ENCODE results near the gene TAOK2.
"Not testable (repeated sequence)": the region's sequence is repeated elsewhere in the genome, so short reads cannot be mapped to it uniquely, and the experiment has no call there.

TAOK2 gene

DNA sequence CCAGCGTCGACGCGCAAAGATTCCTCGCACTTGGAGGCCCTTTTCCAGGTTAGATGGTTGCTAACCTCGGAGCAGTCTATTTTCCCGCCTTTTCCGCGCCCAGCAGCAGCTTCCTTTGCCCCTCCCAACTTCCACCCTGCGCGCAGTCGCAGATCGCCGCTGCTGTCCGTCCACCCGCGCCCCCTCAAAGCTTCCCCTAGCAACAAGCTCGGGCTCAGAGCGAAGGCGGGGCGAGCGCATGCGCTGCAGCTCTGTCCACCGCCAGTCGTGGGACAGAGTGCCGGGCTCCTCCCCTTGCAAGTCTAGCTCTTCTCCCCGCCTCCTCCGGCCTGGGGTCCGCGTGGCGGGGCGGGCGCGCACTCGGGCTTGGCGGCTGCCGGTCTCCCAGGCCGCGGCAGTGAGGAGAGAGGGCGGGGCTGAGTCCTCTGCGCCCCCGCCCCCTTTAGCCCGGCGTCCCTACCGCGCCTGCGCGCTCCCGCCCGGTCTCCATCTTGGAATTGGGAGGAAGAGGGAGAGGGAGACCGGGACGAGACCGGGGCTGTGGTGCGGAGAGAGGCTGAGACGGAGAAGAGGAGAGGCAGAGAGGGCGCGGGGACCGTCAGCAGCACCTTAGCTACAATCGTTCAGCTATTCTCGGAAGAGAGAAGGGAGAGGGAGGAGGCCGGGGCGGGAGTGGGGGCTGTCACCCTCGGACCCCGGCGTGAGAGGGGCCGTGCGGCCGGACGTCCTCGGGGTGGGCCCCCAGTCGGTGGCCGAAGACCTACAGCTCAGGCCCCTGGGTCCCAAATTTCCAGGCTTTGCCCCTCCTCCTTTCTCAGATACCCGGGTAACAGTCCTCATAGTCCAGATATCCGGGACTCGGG lies at the start of gene TAOK2:
TSS of gene TAOK2 (plus strand) at position 485 of the 863 bp plus-strand sequence. CDS start 3,905 bp downstream, outside the sequence.
- peak; percentile 100 for DNase-seq (ENCODE audit: low spot score)

DNA sequence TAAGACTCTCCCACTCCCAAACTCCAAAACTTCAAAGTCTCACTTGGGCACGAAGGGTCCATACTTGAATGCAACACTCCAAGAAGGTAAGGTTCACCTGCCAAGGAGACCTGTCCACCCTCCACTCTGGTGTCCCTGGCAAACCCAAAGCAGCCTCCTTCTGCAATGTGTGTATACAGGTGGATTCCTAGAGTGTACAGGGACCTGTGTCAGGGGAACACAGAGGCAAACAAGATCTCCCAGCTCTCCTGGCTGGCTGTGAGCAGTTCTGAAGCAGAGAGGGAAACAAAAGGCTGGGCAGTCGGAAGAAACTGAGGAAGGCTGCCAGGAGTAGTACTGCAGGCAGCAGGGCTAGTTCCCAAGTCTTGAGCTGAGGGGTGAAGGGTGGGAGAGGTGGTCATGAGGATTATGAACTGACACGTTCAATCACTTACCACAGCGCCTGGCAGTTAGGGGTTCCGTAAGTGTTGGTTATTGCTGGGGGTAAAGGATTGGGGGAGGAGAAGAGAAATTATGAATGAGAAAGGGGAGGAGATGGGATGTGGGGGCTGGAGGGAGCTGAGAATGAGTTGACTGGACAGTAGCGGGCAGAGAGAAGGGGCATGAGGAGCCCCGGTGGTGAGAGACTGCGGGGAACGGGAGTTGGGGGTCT lies 48.4 kb upstream of the TAOK2 start:
- DNase-seq (ENCODE audit: low spot score) = no peak

DNA sequence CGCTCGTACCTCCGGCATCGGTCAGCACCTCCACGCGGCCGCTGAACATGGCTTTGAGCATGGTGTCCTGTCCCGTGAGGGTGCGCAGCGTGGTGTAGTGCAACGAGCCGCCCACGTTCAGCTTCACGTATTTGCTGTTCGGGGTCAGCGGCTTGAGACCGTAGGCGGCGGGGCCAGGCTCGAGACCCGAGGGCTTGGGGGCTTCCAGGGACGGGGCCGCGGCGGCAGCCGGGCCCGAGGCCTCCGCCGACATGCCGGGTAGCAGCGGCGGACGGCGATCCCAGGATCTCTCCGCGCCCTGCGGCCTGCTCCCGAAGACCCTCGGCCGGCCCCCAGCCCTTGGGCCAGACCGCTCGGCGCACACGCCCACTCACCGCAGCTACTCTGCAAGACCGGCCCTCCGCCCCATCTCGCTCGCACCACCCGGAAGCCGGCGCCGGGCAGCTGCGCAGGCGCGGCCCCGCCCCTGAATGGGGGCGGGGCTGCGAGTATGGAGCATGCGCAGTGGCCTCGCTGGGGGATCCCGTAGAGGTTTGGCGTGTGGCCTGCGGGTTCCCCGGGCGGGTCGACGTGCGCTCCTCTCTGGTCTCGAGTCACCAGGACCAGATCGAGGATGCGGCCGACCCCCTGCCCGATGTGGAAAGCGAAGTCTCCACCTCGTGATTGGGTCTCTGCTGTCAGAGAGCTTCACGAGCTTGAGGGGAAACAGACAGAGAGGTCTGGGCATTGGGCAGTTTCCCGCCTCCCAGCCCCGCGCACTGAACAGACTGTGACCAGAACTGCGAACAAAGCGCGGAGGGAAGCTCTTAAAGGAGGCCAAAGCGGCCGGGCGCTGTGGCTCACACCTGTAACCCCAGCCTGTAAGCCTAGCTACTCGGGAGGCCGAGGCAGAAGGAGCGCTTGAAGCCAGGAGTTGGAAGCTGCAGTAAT lies 47.6 kb upstream of the TAOK2 start, which contains the start of gene KCTD13:
TSS of gene KCTD13 (minus strand) at position 446 of the 930 bp plus-strand sequence. CDS start at position 253, 193 bp downstream.
- peak; percentile 98 for DNase-seq (ENCODE audit: low spot score)

DNA sequence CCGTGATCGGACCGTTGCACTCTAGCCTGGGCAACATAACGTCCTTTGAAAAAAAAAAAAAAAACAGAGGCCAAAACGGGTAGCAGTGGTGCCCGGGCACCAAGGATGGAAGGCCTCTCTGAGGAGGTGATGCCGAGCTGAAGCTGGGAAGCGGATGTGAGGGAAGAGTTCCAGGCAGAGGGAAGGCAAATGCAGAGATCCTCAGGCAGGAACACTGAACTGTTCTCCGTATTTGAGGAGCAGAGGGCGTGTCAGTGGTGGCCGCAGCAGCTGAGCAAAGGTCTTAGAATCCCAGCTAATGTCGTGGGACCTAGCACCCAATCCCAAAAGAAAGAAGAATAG lies 47.0 kb upstream of the TAOK2 start:
- DNase-seq (ENCODE audit: low spot score) = no peak

DNA sequence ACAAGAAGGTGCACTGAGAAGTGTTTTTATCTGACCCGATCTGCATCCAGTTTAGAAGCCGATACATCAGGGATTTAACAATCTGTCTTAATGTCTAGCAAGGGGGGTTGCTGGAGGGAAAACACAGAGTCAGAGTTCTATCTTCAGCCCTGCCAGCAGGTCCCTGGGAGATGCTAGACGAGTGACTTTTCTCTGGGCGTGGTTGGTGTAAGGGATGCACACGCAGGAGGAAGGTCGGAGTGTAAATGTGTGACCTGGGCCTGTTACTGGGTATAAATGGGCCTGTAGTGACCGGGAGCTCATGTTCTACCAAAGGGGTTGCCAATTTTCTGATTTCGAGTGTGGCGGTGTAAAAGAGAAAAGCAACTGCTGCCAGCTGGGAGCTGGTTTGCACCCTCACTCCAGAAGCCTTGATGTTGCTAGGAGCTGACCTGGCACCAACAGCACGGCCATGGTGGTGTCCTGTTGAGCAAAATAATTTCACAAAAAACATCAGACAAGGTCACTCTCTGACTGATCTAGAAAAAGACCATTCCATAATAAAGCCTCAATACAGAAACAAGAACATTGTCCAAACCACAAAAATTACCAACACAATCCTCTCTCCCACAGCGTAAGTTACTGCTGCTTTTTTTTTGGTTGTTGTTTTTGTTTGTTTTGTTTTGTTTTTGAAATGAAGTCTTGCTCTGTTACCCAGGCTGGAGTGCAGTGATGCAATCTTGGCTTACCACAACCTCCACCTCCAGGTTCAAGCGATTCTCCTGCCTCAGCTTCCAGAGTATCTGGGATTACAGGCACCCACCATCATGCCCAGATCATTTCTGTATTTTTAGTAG lies 46.4 kb upstream of the TAOK2 start:
- no peak for DNase-seq (ENCODE audit: low spot score)

DNA sequence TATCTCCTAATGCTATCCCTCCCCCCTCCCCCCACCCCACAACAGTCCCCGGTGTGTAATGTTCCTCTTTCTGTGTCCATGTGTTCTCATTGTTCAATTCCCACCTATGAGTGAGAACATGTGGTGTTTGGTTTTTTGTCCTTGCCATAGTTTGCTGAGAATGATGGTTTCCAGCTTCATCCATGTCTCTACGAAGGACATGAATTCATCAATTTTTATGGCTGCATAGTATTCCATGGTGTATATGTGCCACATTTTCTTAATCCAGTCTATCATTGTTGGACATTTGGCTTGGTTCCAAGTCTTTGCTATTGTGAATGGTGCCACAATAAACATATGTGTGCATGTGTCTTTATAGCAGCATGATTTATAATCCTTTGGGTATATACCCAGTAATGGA lies 41.9 kb upstream of the TAOK2 start:
- DNase-seq (ENCODE audit: low spot score) = not testable (repeated sequence)

DNA sequence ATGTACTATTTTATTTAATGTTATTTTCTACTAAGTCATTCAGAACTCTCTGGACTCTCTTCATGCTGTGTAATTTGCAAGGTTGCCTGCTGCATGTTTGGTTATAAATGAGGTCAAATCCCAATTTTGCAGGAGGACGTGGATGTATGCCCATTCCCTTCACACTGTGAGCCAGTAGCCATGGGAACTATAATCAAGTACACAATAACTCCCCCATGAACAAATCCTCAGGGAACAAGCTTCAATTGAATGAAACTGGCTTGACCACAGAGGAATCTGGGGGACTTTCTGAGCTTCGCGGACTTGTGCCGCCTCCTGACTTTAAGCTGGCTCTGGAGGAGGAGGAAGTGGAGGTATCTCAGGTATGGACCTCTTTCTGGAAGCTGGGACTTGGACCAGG lies 33.0 kb upstream of the TAOK2 start:
- DNase-seq (ENCODE audit: low spot score) = no peak

DNA sequence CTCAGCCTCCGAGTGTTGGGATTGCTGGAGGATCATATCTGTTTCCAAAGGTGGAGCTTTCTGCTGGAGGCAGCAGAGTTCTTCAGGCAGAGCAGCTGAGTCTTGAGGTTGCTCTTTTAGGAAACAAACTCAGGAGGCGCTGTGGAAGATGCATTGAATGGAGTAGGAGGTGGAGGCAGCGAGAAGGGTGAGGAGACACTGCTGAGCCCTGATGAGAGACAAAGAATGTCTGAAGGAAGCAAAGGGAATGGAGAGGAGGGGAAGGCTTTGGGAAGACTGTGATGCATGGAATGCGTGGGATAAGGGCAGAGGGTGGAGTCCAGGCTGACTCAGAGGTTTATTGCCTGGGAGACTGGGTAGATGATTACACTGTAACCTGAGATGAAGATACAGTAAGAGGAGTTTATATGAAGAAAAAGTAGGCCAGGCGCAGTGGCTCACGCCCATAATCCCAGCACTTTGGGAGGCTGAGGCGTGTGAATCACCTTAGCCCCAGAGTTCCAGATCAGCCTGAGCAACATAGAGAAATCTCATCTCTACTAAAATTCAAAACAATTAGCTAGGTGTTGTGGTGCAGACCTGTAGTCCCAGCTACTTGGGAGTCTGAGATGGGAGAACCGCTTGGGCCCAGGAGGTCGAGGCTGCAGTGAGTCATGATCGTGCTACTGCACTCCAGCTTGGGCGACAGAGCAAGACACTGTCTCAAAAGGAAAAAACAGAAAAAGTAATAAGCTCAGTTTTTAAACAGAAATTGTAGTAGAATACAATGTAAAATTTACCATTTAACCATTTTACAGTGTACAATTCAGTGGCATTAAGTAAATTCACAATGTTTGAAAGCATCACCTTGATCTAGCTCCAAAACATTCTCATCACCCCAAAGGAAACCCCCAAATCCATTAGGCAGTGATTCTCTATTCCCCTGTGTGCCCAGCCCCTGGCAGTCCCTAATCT lies 29.5 kb upstream of the TAOK2 start:
- peak; percentile 91 for DNase-seq (ENCODE audit: low spot score)

DNA sequence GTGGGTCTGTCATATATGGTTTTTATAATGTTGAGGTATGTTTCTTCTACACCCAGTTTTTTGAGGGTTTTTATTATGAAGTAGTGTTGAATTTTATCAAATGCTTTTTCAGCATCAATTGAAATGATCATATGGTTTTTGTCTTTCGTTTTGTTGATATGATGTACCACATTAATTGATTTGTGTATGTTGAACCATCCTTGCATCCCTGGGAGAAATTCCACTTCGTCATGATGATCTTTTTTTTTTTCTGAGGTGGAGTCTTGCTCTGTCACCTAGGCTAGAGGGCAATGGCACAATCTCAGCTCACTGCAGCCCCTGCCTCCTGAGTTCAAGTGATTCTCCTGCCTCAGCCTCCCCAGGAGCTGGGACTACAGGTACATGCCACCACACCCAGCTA lies 25.8 kb upstream of the TAOK2 start:
- no peak for DNase-seq (ENCODE audit: low spot score)

DNA sequence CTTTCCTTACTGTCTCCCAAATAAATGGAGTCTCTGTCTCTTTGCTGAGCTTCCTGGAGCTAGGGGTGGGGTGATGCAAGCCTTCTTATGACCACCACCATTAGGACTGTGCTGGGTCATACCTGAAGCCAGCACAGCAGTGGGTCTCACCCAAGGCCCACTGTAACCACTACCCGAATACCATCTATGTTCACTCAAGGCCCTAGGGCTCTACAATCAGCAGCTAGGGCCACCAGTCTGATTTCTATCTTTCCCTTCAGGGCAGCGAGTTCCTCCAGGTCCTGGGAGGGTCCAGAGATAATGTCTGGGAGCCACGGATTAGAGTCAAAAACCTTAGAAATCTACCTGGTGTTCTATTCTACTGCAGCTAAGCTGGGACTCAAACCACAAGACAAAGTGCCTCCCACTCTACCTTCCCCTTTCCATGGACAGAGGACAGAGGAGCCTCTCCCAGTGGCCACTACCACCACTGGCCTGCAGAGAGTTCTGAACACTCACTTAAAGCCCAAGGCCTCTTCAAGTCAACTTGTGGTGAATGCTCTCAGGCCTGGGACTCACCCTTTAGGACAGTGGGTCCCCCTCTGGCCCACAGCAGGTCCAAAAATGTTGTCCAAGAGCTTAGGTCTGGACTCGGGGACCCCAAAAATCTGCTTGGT lies 22.7 kb upstream of the TAOK2 start:
- DNase-seq (ENCODE audit: low spot score) = no peak

DNA sequence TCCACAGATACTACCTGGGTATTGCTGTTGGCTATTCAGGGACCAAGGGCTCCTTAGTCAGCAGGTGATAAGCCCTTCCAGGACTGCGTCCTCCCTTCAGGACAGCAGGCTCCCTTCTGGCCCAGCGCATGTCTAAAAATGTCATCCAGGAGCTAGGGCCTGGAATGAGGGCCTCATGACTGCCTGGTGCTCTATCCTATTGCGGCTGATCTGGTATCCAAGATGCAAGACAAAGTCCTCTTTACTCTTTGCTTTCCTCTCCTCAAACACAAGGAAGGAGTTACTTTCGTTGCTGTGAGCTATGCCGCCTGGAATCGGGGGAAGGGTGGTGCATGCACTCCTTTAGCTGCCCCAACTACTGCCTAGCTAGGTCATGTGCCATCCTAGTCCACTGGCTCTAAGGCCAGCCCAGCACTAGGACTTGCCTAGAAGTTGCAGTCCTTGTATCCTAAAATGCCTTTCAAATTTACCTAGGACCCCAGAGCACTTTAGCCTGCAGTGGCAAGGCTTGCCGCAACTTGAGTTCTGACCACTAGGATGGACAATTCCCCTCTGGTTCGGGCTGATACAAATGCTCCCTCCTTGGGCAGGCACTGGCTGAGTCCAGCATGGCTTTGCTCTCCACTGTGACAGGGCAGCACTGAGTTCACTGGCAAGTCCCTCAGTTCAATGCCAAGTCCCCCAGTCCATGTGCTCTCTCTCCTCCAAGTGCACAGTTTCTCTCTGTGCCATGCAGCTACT lies 21.9 kb upstream of the TAOK2 start:
- no peak for DNase-seq (ENCODE audit: low spot score)

DNA sequence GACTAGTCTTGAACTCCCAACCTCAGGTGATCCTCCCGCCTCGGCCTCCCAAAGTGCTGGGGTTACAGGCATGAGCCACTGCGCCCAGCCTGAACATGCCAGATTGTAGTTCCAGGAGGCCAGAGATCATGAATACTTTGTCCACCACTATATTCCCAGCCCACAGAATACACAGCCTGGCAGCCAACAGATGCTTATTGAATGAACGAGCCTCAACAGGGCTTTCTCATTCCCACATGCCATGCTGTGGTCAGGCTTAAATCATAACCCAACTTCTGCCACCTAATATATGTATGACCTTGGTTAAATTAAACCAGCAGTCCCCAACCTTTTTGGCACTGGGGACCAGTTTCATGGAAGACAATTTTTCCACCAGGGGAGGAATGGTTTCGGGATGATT lies 14.9 kb upstream of the TAOK2 start:
- no peak for DNase-seq (ENCODE audit: low spot score)

DNA sequence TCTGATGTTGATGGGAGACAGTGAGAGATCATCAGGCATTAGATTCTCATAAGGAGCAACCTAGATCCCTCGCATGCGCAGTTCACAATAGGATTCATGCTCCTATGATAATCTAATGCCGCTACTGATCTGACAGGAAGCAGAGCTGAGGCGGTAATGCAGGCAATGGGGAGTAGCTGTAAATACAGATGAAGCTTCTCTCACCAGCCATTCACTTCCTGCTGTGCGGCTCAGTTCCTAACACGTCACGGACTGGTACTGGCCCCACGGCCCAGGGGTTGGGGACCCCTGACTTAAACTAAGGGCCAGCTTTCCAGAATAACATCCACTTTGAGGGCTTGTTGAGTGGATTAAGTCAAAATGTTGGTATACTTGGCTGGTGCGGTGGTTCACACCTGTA lies 14.4 kb upstream of the TAOK2 start:
- DNase-seq (ENCODE audit: low spot score) = no peak

DNA sequence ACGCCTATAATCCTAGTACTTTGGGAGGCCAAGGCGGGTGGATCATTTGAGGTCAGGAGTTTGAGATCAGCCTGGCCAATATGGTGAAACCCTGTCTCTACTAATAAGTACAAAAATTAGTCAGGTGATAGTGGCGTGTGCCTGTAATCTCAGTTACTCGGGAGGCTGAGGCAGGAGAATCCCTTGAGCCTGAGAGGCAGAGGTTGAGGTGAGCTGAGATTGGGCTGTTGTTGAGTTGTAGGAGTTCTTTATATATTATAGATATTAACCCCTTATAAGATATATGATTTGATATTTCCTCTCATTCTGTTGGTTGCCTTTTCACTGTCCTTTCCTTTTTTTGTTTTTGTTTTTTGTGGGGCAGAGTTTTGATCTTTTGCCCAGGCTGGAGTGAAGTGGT lies 13.8 kb upstream of the TAOK2 start:
- DNase-seq (ENCODE audit: low spot score) = not testable (repeated sequence)

DNA sequence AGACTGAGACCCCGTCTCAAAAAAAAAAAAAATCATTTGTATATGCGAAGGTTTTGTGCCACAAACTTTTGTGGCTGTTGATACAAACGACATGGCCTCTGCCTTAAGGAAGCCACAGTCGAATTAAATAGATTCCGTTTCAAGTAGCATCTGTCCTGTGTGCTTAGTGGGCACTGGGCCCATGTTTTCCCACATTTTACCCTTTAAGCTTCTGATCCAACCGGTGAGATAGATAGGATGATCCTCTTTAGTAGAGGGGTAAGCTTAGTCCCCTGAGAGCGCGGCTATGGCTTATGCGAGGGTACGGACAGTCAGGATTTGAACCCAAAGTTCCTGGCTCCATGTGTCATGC lies 12.6 kb upstream of the TAOK2 start:
- DNase-seq (ENCODE audit: low spot score) = no peak

DNA sequence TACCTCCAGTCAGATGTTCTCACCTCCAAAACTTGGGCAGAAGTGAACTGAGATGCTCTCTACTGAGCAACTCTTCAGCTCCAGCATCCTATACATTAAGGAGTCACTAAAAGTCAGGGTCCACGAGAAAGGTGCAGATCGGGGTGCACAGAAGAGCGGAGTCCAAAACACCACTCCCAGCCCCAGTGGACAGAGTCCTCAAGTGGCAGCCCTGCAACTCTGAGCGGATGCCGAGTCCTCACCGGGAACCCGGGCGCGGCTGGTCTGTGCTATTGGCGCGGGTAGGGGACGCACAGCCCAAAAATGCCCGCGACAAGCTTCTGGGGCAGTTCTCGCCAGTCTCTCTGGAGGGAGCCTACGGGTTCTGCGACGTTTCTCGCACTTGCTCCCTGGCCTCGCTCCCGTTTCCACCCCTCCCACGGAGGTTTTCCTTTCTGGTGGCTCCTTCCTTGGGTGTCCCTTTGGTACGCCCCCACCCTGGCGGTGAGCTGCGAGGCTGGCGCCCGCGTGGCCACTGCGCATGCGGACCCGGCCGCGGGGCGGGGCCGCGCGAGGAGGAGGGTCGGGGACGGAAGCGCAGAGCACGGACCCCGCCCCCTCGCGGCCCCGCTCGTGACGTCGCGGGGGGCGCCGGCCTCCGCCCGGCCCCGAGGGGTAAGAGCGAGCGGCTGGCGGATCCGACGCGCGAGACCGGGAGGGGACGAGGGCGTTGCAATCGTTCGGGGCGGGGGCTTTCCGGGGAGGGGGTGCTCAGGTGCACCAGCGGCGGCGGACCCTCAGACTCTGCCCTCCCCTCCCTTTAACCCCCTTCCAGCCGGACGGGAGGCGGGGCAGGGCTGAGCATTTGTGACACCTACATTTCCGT lies 12.0 kb upstream of the TAOK2 start, which contains the start of gene TMEM219:
TSS of gene TMEM219 (plus strand) at position 601 of the 865 bp plus-strand sequence. CDS start 1,065 bp downstream, outside the sequence.
- peak; percentile 92 for DNase-seq (ENCODE audit: low spot score)

DNA sequence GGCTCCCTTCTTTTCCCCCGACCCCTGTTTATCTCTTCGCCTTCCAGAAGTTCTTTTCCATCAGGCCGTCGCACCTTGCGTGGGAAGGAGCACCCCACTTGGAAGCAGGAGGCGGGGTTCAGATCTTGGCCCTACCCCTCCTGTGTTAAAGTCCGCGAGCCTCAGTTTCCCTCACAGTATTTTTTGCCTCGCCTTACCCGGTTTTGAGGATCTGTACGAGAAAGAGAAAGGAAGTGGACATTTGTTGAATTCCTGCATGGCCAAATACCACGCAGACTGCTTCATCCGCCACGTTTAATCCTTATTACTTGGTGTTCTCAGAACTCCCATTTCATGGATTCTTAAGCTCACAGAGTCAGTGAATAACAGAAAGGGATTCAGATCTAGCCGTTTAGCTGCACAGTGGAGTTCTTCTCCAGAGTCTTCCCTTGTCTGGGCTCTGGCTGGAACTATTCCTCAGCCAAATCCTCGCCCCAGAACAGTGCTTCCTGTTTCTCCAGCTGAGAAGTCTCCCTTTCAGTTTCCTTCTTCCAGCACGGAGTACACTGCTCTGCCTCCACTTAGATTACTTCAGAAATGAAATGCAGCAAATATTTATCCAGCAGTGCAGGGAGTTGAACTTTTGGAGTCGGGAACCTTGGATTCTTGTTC lies 11.2 kb upstream of the TAOK2 start:
- no peak for DNase-seq (ENCODE audit: low spot score)
